SK-N-SH treated with all-trans-retinoic acid at 6 μM for 48 hours (cell line): Measurements from ENCODE around the gene SLC5A5.

Source experiments
- ATAC-seq: fragments of 200-7000 bp; cut with Tn5 transposase; 3 replicates; pipeline ENCODE4 v1.9.1; 2020; ENCODE audit warnings: mild to moderate bottlenecking, moderate library complexity
- ARNTL ChIP-seq: fragments of 450-650 bp; formaldehyde crosslinking; IDR thresholded peaks from 2 replicates; pipeline ENCODE4 v1.5.0; 2020; ENCODE audit warnings: low read depth, mild to moderate bottlenecking, moderate library complexity, borderline replicate concordance
- BACH2 ChIP-seq: fragments of 250-450 bp; sonication (Bioruptor Pico); IDR thresholded peaks from 2 replicates; pipeline ENCODE4 v1.9.0; 2021; ENCODE audit warnings: mild to moderate bottlenecking, borderline replicate concordance
- CSDC2 ChIP-seq: fragments of 250-450 bp; sonication (Bioruptor Pico); IDR thresholded peaks from 2 replicates; pipeline ENCODE4 v1.5.0; 2020; ENCODE audit warnings: mild to moderate bottlenecking, moderate library complexity
- CSRNP3 ChIP-seq: fragments of 250-450 bp; sonication (Bioruptor Pico); IDR thresholded peaks from 2 replicates; pipeline ENCODE4 v1.5.1; 2021; ENCODE audit warnings: mild to moderate bottlenecking, moderate library complexity
- ESRRG ChIP-seq: fragments of 250-450 bp; sonication (Bioruptor Pico); IDR thresholded peaks from 2 replicates; pipeline ENCODE4 v1.6.1; 2021; ENCODE audit warnings: mild to moderate bottlenecking
- GLIS3 ChIP-seq: fragments of 250-450 bp; sonication (Bioruptor Pico); IDR thresholded peaks from 2 replicates; pipeline ENCODE4 v1.5.0; 2020; ENCODE audit warnings: mild to moderate bottlenecking, moderate library complexity
- ISL1 ChIP-seq: fragments of 250-450 bp; sonication (Bioruptor Pico); IDR thresholded peaks from 2 replicates; pipeline ENCODE4 v2.1.2; 2022; ENCODE audit warnings: mild to moderate bottlenecking, moderate library complexity
- OSR1 ChIP-seq: fragments of 250-450 bp; sonication (Bioruptor Pico); IDR thresholded peaks from 2 replicates; pipeline ENCODE4 v1.8.0; 2022; ENCODE audit warnings: moderate library complexity, mild to moderate bottlenecking, inconsistent platforms
- PPARA ChIP-seq: fragments of 250-450 bp; sonication (Bioruptor Pico); IDR thresholded peaks from 2 replicates; pipeline ENCODE4 v1.5.0; 2020; ENCODE audit warnings: mild to moderate bottlenecking, borderline replicate concordance
- RARB ChIP-seq: fragments of 250-450 bp; sonication (Bioruptor Pico); IDR thresholded peaks from 2 replicates; pipeline ENCODE4 v1.8.0; 2021; ENCODE audit warnings: mild to moderate bottlenecking, moderate library complexity
- SNAI2 ChIP-seq: fragments of 250-450 bp; sonication (Bioruptor Pico); IDR thresholded peaks from 2 replicates; pipeline ENCODE4 v1.5.0; 2020; ENCODE audit warnings: mild to moderate bottlenecking, moderate library complexity
- TCF4 ChIP-seq: fragments of 250-450 bp; sonication (Bioruptor Pico); IDR thresholded peaks from 2 replicates; pipeline ENCODE4 v1.8.0; 2021; ENCODE audit warnings: mild to moderate bottlenecking, moderate library complexity, borderline replicate concordance
- TOX ChIP-seq: fragments of 250-450 bp; sonication (Bioruptor Pico); IDR thresholded peaks from 2 replicates; pipeline ENCODE4 v1.8.0; 2021; ENCODE audit warnings: mild to moderate bottlenecking, moderate library complexity, borderline replicate concordance
- TSHZ2 ChIP-seq: fragments of 250-450 bp; sonication (Bioruptor Pico); IDR thresholded peaks from 2 replicates; pipeline ENCODE4 v1.5.0; 2020; ENCODE audit warnings: mild to moderate bottlenecking, moderate library complexity
- ZC3H10 ChIP-seq: fragments of 250-450 bp; sonication (Bioruptor Pico); IDR thresholded peaks from 2 replicates; pipeline ENCODE4 v1.5.1; 2021; ENCODE audit warnings: mild to moderate bottlenecking, moderate library complexity
- ZFP3 ChIP-seq: fragments of 250-450 bp; sonication (Bioruptor Pico); IDR thresholded peaks from 2 replicates; pipeline ENCODE4 v1.5.0; 2020; ENCODE audit warnings: mild to moderate bottlenecking, moderate library complexity
- ZFP30 ChIP-seq: fragments of 450-650 bp; formaldehyde crosslinking; IDR thresholded peaks from 2 replicates; pipeline ENCODE4 v1.5.0; 2022; ENCODE audit warnings: mild to moderate bottlenecking, moderate library complexity
- ZNF565 ChIP-seq: fragments of 450-650 bp; formaldehyde crosslinking; conservative IDR thresholded peaks from 2 replicates; pipeline ENCODE4 v1.5.0; 2020; ENCODE audit warnings: low read depth, mild to moderate bottlenecking, moderate library complexity
- ZNF8 ChIP-seq: fragments of 450-650 bp; formaldehyde crosslinking; IDR thresholded peaks from 2 replicates; pipeline ENCODE4 v1.5.0; 2020; ENCODE audit warnings: mild to moderate bottlenecking, moderate library complexity
- TF ChIP-seq, protein P1 (sequence below): fragments of 250-450 bp; sonication (Bioruptor Pico); IDR thresholded peaks from 2 replicates; pipeline ENCODE4 v1.5.1; 2020; ENCODE audit warnings: low read depth, mild to moderate bottlenecking, moderate library complexity
- TF ChIP-seq, protein P2 (sequence below): fragments of 250-450 bp; sonication (Bioruptor Pico); IDR thresholded peaks from 2 replicates; pipeline ENCODE4 v1.8.0; 2020; ENCODE audit warnings: mild to moderate bottlenecking, moderate library complexity, borderline replicate concordance

Gene SLC5A5

DNA sequence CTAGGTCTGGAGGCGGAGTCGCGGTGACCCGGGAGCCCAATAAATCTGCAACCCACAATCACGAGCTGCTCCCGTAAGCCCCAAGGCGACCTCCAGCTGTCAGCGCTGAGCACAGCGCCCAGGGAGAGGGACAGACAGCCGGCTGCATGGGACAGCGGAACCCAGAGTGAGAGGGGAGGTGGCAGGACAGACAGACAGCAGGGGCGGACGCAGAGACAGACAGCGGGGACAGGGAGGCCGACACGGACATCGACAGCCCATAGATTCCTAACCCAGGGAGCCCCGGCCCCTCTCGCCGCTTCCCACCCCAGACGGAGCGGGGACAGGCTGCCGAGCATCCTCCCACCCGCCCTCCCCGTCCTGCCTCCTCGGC is at the start of gene SLC5A5:
Gene SLC5A5 (plus strand): TSS at position 68 of the 373 bp plus-strand sequence. CDS start 375 bp downstream, outside the sequence.
- TF ChIP-seq ZC3H10 (CRISPR knock-in tag): no peak
- TF ChIP-seq, protein P1, sequence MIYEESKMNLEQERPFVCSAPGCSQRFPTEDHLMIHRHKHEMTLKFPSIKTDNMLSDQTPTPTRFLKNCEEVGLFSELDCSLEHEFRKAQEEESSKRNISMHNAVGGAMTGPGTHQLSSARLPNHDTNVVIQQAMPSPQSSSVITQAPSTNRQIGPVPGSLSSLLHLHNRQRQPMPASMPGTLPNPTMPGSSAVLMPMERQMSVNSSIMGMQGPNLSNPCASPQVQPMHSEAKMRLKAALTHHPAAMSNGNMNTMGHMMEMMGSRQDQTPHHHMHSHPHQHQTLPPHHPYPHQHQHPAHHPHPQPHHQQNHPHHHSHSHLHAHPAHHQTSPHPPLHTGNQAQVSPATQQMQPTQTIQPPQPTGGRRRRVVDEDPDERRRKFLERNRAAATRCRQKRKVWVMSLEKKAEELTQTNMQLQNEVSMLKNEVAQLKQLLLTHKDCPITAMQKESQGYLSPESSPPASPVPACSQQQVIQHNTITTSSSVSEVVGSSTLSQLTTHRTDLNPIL (CRISPR knock-in tag): no peak
- TF ChIP-seq TOX: no peak
- no peak for TF ChIP-seq ZNF565 (CRISPR knock-in tag)
- TF ChIP-seq, protein P2, sequence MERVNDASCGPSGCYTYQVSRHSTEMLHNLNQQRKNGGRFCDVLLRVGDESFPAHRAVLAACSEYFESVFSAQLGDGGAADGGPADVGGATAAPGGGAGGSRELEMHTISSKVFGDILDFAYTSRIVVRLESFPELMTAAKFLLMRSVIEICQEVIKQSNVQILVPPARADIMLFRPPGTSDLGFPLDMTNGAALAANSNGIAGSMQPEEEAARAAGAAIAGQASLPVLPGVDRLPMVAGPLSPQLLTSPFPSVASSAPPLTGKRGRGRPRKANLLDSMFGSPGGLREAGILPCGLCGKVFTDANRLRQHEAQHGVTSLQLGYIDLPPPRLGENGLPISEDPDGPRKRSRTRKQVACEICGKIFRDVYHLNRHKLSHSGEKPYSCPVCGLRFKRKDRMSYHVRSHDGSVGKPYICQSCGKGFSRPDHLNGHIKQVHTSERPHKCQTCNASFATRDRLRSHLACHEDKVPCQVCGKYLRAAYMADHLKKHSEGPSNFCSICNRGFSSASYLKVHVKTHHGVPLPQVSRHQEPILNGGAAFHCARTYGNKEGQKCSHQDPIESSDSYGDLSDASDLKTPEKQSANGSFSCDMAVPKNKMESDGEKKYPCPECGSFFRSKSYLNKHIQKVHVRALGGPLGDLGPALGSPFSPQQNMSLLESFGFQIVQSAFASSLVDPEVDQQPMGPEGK (CRISPR knock-in tag): no peak
- TF ChIP-seq TSHZ2 (CRISPR knock-in tag): no peak
- TF ChIP-seq CSDC2 (CRISPR knock-in tag): no peak
- TF ChIP-seq GLIS3 (CRISPR knock-in tag): no peak
- no peak for TF ChIP-seq PPARA (CRISPR knock-in tag)
- TF ChIP-seq ZFP3: no peak
- TF ChIP-seq ARNTL (CRISPR knock-in tag): no peak
- TF ChIP-seq ZFP30 (CRISPR knock-in tag): no peak
- TF ChIP-seq TCF4 (CRISPR knock-in tag): no peak
- TF ChIP-seq ESRRG: no peak
- no peak for TF ChIP-seq RARB (CRISPR knock-in tag)
- no peak for TF ChIP-seq SNAI2 (CRISPR knock-in tag)
- no peak for TF ChIP-seq BACH2 (CRISPR knock-in tag)
- TF ChIP-seq OSR1: no peak
- TF ChIP-seq, all 23 proteins: peak for 0
- ATAC-seq: no peak

GRCh38 chr19:17824339-17824738 is 47.4 kb upstream of the SLC5A5 start:
- ATAC-seq: no peak
- TF ChIP-seq CSDC2 (CRISPR knock-in tag) (no peak), ESRRG (no peak), ZFP30 (CRISPR knock-in tag) (no peak), ISL1 (no peak), GLIS3 (CRISPR knock-in tag) (no peak)
- TF ChIP-seq, protein P2 (CRISPR knock-in tag): no peak

DNA sequence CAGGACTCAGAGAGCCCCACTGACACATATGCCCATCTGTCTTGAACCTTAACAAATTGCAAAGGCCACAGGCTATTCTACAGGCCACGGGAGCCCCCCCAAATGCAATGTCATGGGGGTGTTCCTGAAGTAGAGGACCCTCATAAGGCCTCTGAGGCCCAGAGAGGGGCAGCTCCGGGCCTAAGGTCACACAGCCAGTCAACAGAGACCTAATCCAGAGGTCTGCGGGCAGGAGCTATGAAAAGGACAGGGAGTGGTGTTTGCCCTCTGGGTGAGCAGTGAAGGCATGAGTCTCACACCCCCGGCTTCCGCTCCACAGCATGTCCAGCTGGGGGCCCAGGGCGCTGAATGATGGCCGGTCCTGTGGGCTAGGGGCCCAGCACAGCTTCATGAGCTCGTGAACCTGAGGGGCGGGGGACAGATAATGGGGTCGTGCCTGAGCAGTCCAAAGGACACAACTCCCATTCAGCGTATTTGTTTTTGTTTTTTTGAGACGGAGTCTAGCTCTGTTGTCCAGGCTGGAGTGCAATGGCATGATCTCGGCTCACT is 45.2 kb upstream of the SLC5A5 start:
- ATAC-seq: no peak

More for the DNA sequence above, 45.2 kb upstream of the SLC5A5 start:
- no peak for TF ChIP-seq ZC3H10 (CRISPR knock-in tag)
- no peak for TF ChIP-seq SNAI2 (CRISPR knock-in tag)
- no peak for TF ChIP-seq GLIS3 (CRISPR knock-in tag)
- TF ChIP-seq CSRNP3: no peak
- TF ChIP-seq TOX: no peak
- no peak for TF ChIP-seq ESRRG
- no peak for TF ChIP-seq ZNF8 (CRISPR knock-in tag)
